Neural progenitor cell (in vitro differentiated cells): ENCODE data around the gene DDIAS. TPM values are rescaled to one million over a fixed set of nuclear protein-coding genes. Genes with fewer than 3 reads are reported as not detected.

ENCODE experiments used
- DNase-seq: peaks from one replicate; pipeline ENCODE4 v3.0.0-alpha.2; 2016; ENCODE audit warnings: low spot score
- H2AFZ ChIP-seq: fragments of 200-600 bp; sonication (generic); replicated peaks from 2 replicates; pipeline ENCODE4 v1.6.1; 2016; ENCODE audit warnings: antibody characterized with exemption
- H3F3A ChIP-seq: fragments of 200-600 bp; sonication (generic); 2 replicates; pipeline ENCODE4 v1.6.1; 2016; ENCODE audit warnings: antibody characterized with exemption, low read depth
- H3K27ac ChIP-seq: fragments of 200-600 bp; sonication (generic); 2 replicates; pipeline ENCODE4 v1.5.1; 2016; ENCODE audit warnings: mild to moderate bottlenecking
- H3K27me3 ChIP-seq: fragments of 200-600 bp; sonication (generic); 2 replicates; pipeline ENCODE4 v1.6.1; 2016; ENCODE audit warnings: mild to moderate bottlenecking, moderate library complexity
- H3K36me3 ChIP-seq: fragments of 200-600 bp; sonication (generic); 2 replicates; pipeline ENCODE4 v1.5.1; 2016
- H3K4me1 ChIP-seq: fragments of 200-600 bp; sonication (generic); 2 replicates; pipeline ENCODE4 v1.6.1; 2016; ENCODE audit warnings: mixed run types
- H3K4me2 ChIP-seq: fragments of 200-600 bp; sonication (generic); 2 replicates; pipeline ENCODE4 v1.6.1; 2016
- H3K4me3 ChIP-seq: fragments of 200-600 bp; sonication (generic); 2 replicates; pipeline ENCODE4 v1.5.1; 2016
- H3K79me2 ChIP-seq: fragments of 200-600 bp; sonication (generic); 2 replicates; pipeline ENCODE4 v1.6.1; 2016; ENCODE audit warnings: low read depth
- H3K9ac ChIP-seq: fragments of 200-600 bp; sonication (generic); 2 replicates; pipeline ENCODE4 v1.6.1; 2016
- H3K9me3 ChIP-seq: fragments of 200-600 bp; sonication (generic); 2 replicates; pipeline ENCODE4 v1.5.1; 2016; ENCODE audit warnings: low read depth
- H4K20me1 ChIP-seq: fragments of 200-600 bp; sonication (generic); 2 replicates; pipeline ENCODE4 v1.6.1; 2016; ENCODE audit warnings: low read depth
- H3K27ac Mint-ChIP-seq: 3 replicates; pipeline ENCODE4 v1.8.0; 2021; ENCODE audit warnings: mixed read lengths
- H3K27me3 Mint-ChIP-seq: 2 replicates; pipeline ENCODE4 v1.8.0; 2022; ENCODE audit warnings: low read depth, mild to moderate bottlenecking, inconsistent platforms, moderate library complexity, mixed read lengths; ENCODE audit not compliant: insufficient read depth
- H3K36me3 Mint-ChIP-seq: 3 replicates; pipeline ENCODE4 v1.8.0; 2021; ENCODE audit warnings: mixed read lengths
- H3K4me1 Mint-ChIP-seq: 3 replicates; pipeline ENCODE4 v1.8.0; 2021; ENCODE audit warnings: mixed read lengths
- H3K4me3 Mint-ChIP-seq: 3 replicates; pipeline ENCODE4 v1.8.0; 2021; ENCODE audit warnings: mild to moderate bottlenecking, moderate library complexity, mixed read lengths
- H3K9me3 Mint-ChIP-seq: 3 replicates; pipeline ENCODE4 v1.8.0; 2020; ENCODE audit warnings: mixed read lengths
- CTCF ChIP-seq: fragments of 200-600 bp; sonication (generic); IDR thresholded peaks from 2 replicates; pipeline ENCODE4 v1.5.1; 2017; ENCODE audit warnings: antibody characterized with exemption, mild to moderate bottlenecking
- EZH2 ChIP-seq: fragments of 200-600 bp; sonication (generic); IDR thresholded peaks from 2 replicates; pipeline ENCODE4 v1.6.1; 2017; ENCODE audit warnings: antibody characterized with exemption, mild to moderate bottlenecking, moderate library complexity
- EZH2phosphoT487 ChIP-seq: fragments of 200-600 bp; sonication (generic); IDR thresholded peaks from 2 replicates; pipeline ENCODE4 v1.6.1; 2017; ENCODE audit warnings: antibody characterized with exemption
- total RNA-seq: library from RNA; depleted of rRNA; stranded (reverse); fragments of >200 nt; gene quantifications from 2 replicates; pipeline ENCODE4 v1.2.3, GENCODE V29; 2015; ENCODE audit warnings: low replicate concordance

The DDIAS gene
- total RNA-seq, 1 donor from 2014 or later: 47.7 TPM

GRCh38 chr11:82872377-82873150 lies 29.0 kb upstream of the DDIAS start:
- peaks cover 17% of the 10 kb centered on the region for H4K20me1 ChIP-seq
- DNase-seq: peak; percentile 31
- Mint-ChIP-seq H3K4me3 (no peak overlapping the region), H3K4me1 (peaks cover 11% of the 10 kb centered on the region), H3K27ac (no peak overlapping the region), H3K9me3 (peaks cover 11% of the 10 kb centered on the region), H3K27me3 (peaks cover 11% of the 10 kb centered on the region), H3K36me3 (peaks cover 9% of the 10 kb centered on the region)
- H3K9me3 ChIP-seq: no peaks in the 10 kb centered on the region
- H3F3A ChIP-seq: peaks cover 3% of the 10 kb centered on the region
- H3K4me3 ChIP-seq: no peak overlapping the region
- no peaks in the 10 kb centered on the region for H3K36me3 ChIP-seq
- no peak overlapping the region for H3K27ac ChIP-seq
- H3K9ac ChIP-seq: no peak overlapping the region
- no peak overlapping the region for H2AFZ ChIP-seq
- TF ChIP-seq EZH2phosphoT487: no peak
- no peak for TF ChIP-seq CTCF
- no peak for TF ChIP-seq EZH2
- H3K4me1 ChIP-seq: peaks cover 13% of the 10 kb centered on the region
- no peaks in the 10 kb centered on the region for H3K27me3 ChIP-seq
- H3K79me2 ChIP-seq: no peaks in the 10 kb centered on the region
- H3K4me2 ChIP-seq: no peak overlapping the region

- no peak overlapping the region for H3K27ac ChIP-seq
- H3K79me2 ChIP-seq: no peaks in the 10 kb centered on the region
- Mint-ChIP-seq H3K9me3 (peaks cover 22% of the 10 kb centered on the region), H3K27ac (no peak overlapping the region), H3K27me3 (peaks cover 11% of the 10 kb centered on the region), H3K4me3 (no peak overlapping the region), H3K4me1 (peaks cover 9% of the 10 kb centered on the region), H3K36me3 (peaks cover 18% of the 10 kb centered on the region)
- no peaks in the 10 kb centered on the region for H3K9me3 ChIP-seq
- H3K27me3 ChIP-seq: no peaks in the 10 kb centered on the region
- TF ChIP-seq EZH2phosphoT487 (no peak), CTCF (no peak), EZH2 (no peak)
- peaks cover 17% of the 10 kb centered on the region for H4K20me1 ChIP-seq
- H2AFZ ChIP-seq: no peak overlapping the region
- DNase-seq: no peak
- no peaks in the 10 kb centered on the region for H3K36me3 ChIP-seq
- H3K4me1 ChIP-seq: peaks cover 13% of the 10 kb centered on the region
- H3K4me2 ChIP-seq: no peak overlapping the region
- H3F3A ChIP-seq: peaks cover 3% of the 10 kb centered on the region
- no peak overlapping the region for H3K4me3 ChIP-seq
- H3K9ac ChIP-seq: no peak overlapping the region
These were observed 27.6 kb upstream of the DDIAS start for GRCh38 chr11:82873919-82874333.

GRCh38 chr11:82874646-82875523 lies 26.7 kb upstream of the DDIAS start:
- H3K79me2 ChIP-seq: no peaks in the 10 kb centered on the region

More at GRCh38 chr11:82874646-82875523, 26.7 kb upstream of the DDIAS start:
- Histone ChIP-seq H2AFZ (no peak overlapping the region), H3K9ac (no peak overlapping the region), H3F3A (peaks cover 3% of the 10 kb centered on the region), H3K4me2 (no peak overlapping the region), H3K27ac (no peak overlapping the region), H3K4me3 (no peak overlapping the region), H3K27me3 (no peaks in the 10 kb centered on the region), H3K4me1 (peaks cover 13% of the 10 kb centered on the region), H4K20me1 (peaks cover 17% of the 10 kb centered on the region), H3K36me3 (no peaks in the 10 kb centered on the region), H3K9me3 (no peaks in the 10 kb centered on the region)
- TF ChIP-seq EZH2phosphoT487 (no peak), EZH2 (no peak), CTCF (no peak)
- peak; percentile 46 for DNase-seq
- H3K27ac Mint-ChIP-seq: no peak overlapping the region
- peaks cover 26% of the 10 kb centered on the region for H3K9me3 Mint-ChIP-seq
- peaks cover 22% of the 10 kb centered on the region for H3K36me3 Mint-ChIP-seq
- no peak overlapping the region for H3K4me3 Mint-ChIP-seq
- peaks cover 11% of the 10 kb centered on the region for H3K27me3 Mint-ChIP-seq
- peaks cover 9% of the 10 kb centered on the region for H3K4me1 Mint-ChIP-seq
